Mesendoderm (in vitro differentiated cells): ENCODE measurements around the gene BTLA.
A peak's percentile ranks its signal among the peaks of the same experiment; 100 is the strongest.

ENCODE experiments used
- DNase-seq: peaks from one replicate; pipeline ENCODE4 v3.0.0; 2013
- H2AK5ac ChIP-seq: 2 replicates; pipeline ENCODE4 v1.6.1; 2013; ENCODE audit warnings: low read length, inconsistent platforms
- H2BK120ac ChIP-seq: 2 replicates; pipeline ENCODE4 v1.6.1; 2013; ENCODE audit warnings: low read depth, mild to moderate bottlenecking, low read length, moderate library complexity, mixed read lengths
- H2BK15ac ChIP-seq: replicated peaks from 2 replicates; pipeline ENCODE4 v1.6.1; 2013; ENCODE audit warnings: low read depth, mild to moderate bottlenecking, moderate library complexity
- H2BK5ac ChIP-seq: 2 replicates; pipeline ENCODE4 v1.6.1; 2013; ENCODE audit warnings: low read length, inconsistent platforms
- H3K18ac ChIP-seq: 2 replicates; pipeline ENCODE4 v1.6.1; 2013; ENCODE audit warnings: mild to moderate bottlenecking, low read length, mixed read lengths
- H3K23ac ChIP-seq: one replicate; pipeline ENCODE4 v1.6.1; 2013; ENCODE audit warnings: low read length
- H3K27ac ChIP-seq: 2 replicates; pipeline ENCODE4 v1.5.1; 2013; ENCODE audit warnings: low read depth, mild to moderate bottlenecking, inconsistent platforms, low read length, moderate library complexity
- H3K27me3 ChIP-seq: 2 replicates; pipeline ENCODE4 v1.6.1; 2013; ENCODE audit warnings: low read length, control low read depth, mild to moderate bottlenecking, inconsistent platforms; ENCODE audit not compliant: insufficient read depth, poor library complexity
- H3K36me3 ChIP-seq: 2 replicates; pipeline ENCODE4 v1.6.1; 2013; ENCODE audit warnings: low read length, inconsistent platforms; ENCODE audit not compliant: control insufficient read depth, insufficient read depth
- H3K4ac ChIP-seq: one replicate; pipeline ENCODE4 v1.6.1; 2013; ENCODE audit warnings: low read depth, mild to moderate bottlenecking, low read length, moderate library complexity
- H3K4me1 ChIP-seq: 2 replicates; pipeline ENCODE4 v1.6.1; 2013; ENCODE audit warnings: low read depth, low read length, inconsistent platforms; ENCODE audit not compliant: control insufficient read depth
- H3K4me2 ChIP-seq: 2 replicates; pipeline ENCODE4 v1.6.1; 2013; ENCODE audit warnings: low read length
- H3K4me3 ChIP-seq: 2 replicates; pipeline ENCODE4 v1.5.1; 2013; ENCODE audit warnings: mild to moderate bottlenecking, low read length
- H3K56ac ChIP-seq: one replicate; pipeline ENCODE4 v1.6.1; 2013; ENCODE audit warnings: low read length
- H3K79me1 ChIP-seq: 2 replicates; pipeline ENCODE4 v1.6.1; 2013; ENCODE audit warnings: low read length, inconsistent platforms
- H3K79me2 ChIP-seq: 2 replicates; pipeline ENCODE4 v1.6.1; 2013; ENCODE audit warnings: mild to moderate bottlenecking, low read length; ENCODE audit not compliant: control insufficient read depth, insufficient read depth
- H3K9ac ChIP-seq: 2 replicates; pipeline ENCODE4 v1.6.1; 2013; ENCODE audit warnings: low read length, inconsistent platforms
- H4K5ac ChIP-seq: one replicate; pipeline ENCODE4 v1.6.1; 2013; ENCODE audit warnings: low read length
- H4K8ac ChIP-seq: one replicate; pipeline ENCODE4 v1.6.1; 2013; ENCODE audit warnings: low read depth, mild to moderate bottlenecking, control low read depth, low read length, moderate library complexity
- WGBS: extraction: QIAGEN DNeasy Blood & Tissue Kit; methylation state at CpG from one replicate; pipeline ENCODE4 v1.1.7; 2013; ENCODE audit warnings: low lambda C conversion rate, missing lambda C conversion rate; ENCODE audit not compliant: insufficient coverage; ENCODE audit errors: extremely low coverage; 5-methylcytosine and 5-hydroxymethylcytosine counted together

Gene BTLA

GRCh38 chr3:112486811-112487505, 12.3 kb downstream of the BTLA start:
- Histone ChIP-seq H4K8ac (no peak overlapping the region), H2AK5ac (no peak overlapping the region), H2BK15ac (no peak overlapping the region), H3K79me1 (no peaks in the 10 kb centered on the region), H3K79me2 (no peaks in the 10 kb centered on the region), H3K4me3 (no peak overlapping the region), H3K4me2 (no peak overlapping the region), H3K56ac (no peak overlapping the region), H3K18ac (no peak overlapping the region), H3K36me3 (no peaks in the 10 kb centered on the region), H3K4ac (no peak overlapping the region), H3K27me3 (no peaks in the 10 kb centered on the region), H3K27ac (no peak overlapping the region), H3K9ac (no peak overlapping the region), H4K5ac (no peak overlapping the region), H3K23ac (no peak overlapping the region), H3K4me1 (no peaks in the 10 kb centered on the region), H2BK5ac (no peak overlapping the region), H2BK120ac (no peak overlapping the region)
- no peak for DNase-seq
- WGBS, result no CpG with 5 or more reads among the region's 7 CpGs

GRCh38 chr3:112484352-112484751, 14.9 kb downstream of the BTLA start:
- H3K36me3 ChIP-seq, result no peaks in the 10 kb centered on the region
- no peak overlapping the region for H3K4me2 ChIP-seq
- no peak overlapping the region for H2AK5ac ChIP-seq
- no peaks in the 10 kb centered on the region for H3K27me3 ChIP-seq
- no peak overlapping the region for H3K27ac ChIP-seq
- H3K4me3 ChIP-seq, result no peak overlapping the region
- no peak overlapping the region for H3K18ac ChIP-seq
- H3K56ac ChIP-seq, result no peak overlapping the region
- no peak overlapping the region for H3K4ac ChIP-seq
- H3K23ac ChIP-seq, result no peak overlapping the region
- no peak overlapping the region for H4K8ac ChIP-seq
- no peak overlapping the region for H3K9ac ChIP-seq
- no peak overlapping the region for H2BK15ac ChIP-seq
- DNase-seq, result no peak
- no peak overlapping the region for H4K5ac ChIP-seq
- no peaks in the 10 kb centered on the region for H3K79me1 ChIP-seq
- no peak overlapping the region for H2BK5ac ChIP-seq
- H3K79me2 ChIP-seq, result no peaks in the 10 kb centered on the region
- H2BK120ac ChIP-seq, result no peak overlapping the region
- WGBS, result 100% methylated on average over 1 of the region's 4 CpGs
- peaks cover 2% of the 10 kb centered on the region for H3K4me1 ChIP-seq

GRCh38 chr3:112482675-112483074, 16.6 kb downstream of the BTLA start:
- H2BK120ac ChIP-seq, result no peak overlapping the region
- no peak overlapping the region for H3K4me3 ChIP-seq
- H2BK5ac ChIP-seq, result no peak overlapping the region
- H4K8ac ChIP-seq, result no peak overlapping the region
- WGBS, result no CpG with 5 or more reads among the region's 1 CpG
- H3K23ac ChIP-seq, result no peak overlapping the region
- no peak overlapping the region for H3K9ac ChIP-seq
- DNase-seq, result no peak
- H4K5ac ChIP-seq, result no peak overlapping the region
- H2BK15ac ChIP-seq, result no peak overlapping the region
- H3K27ac ChIP-seq, result no peak overlapping the region
- no peak overlapping the region for H3K56ac ChIP-seq
- no peak overlapping the region for H2AK5ac ChIP-seq
- no peak overlapping the region for H3K4ac ChIP-seq
- H3K79me1 ChIP-seq, result no peaks in the 10 kb centered on the region
- no peaks in the 10 kb centered on the region for H3K27me3 ChIP-seq
- no peaks in the 10 kb centered on the region for H3K36me3 ChIP-seq
- peaks cover 2% of the 10 kb centered on the region for H3K4me1 ChIP-seq
- H3K18ac ChIP-seq, result no peak overlapping the region
- no peak overlapping the region for H3K4me2 ChIP-seq
- H3K79me2 ChIP-seq, result no peaks in the 10 kb centered on the region

DNA sequence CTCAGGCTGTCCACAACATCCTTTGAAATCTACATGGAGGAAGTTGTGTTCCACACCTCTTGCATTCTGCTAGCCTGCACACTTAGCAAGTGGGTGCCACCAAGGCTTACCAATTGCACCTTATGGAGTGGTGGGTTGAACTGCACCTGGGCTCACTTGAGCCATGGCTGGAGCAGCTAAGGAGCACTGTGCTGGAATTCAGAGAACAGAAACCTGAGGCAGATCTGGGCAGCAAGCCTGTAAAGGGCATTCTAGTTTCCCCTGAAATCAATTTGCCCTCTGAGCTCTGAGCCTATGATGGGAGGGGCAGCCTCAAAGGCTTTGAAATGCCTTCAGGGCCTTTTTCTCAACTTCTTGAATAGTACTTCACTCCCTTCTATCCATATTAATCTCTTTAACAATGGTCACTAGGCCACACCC, 18.0 kb downstream of the BTLA start:
- Histone ChIP-seq H3K18ac (no peak overlapping the region), H3K27ac (no peak overlapping the region), H3K27me3 (no peaks in the 10 kb centered on the region), H3K4me3 (no peak overlapping the region), H3K36me3 (no peaks in the 10 kb centered on the region), H4K8ac (no peak overlapping the region), H3K79me1 (no peaks in the 10 kb centered on the region), H3K4ac (no peak overlapping the region), H3K79me2 (no peaks in the 10 kb centered on the region), H3K9ac (no peak overlapping the region), H3K4me1 (peaks cover 2% of the 10 kb centered on the region), H3K23ac (no peak overlapping the region), H3K56ac (no peak overlapping the region), H2BK5ac (no peak overlapping the region), H2AK5ac (no peak overlapping the region), H3K4me2 (no peak overlapping the region), H4K5ac (no peak overlapping the region), H2BK120ac (no peak overlapping the region), H2BK15ac (no peak overlapping the region)
- DNase-seq, result peak; percentile 46

- no CpG with 5 or more reads among the region's 1 CpG for WGBS
- no peak overlapping the region for H2BK120ac ChIP-seq
- no peak overlapping the region for H4K5ac ChIP-seq
- no peak overlapping the region for H3K27ac ChIP-seq
- H3K79me1 ChIP-seq, result no peaks in the 10 kb centered on the region
- H2BK5ac ChIP-seq, result no peak overlapping the region
- no peak overlapping the region for H3K18ac ChIP-seq
- H3K36me3 ChIP-seq, result no peaks in the 10 kb centered on the region
- no peaks in the 10 kb centered on the region for H3K79me2 ChIP-seq
- H4K8ac ChIP-seq, result no peak overlapping the region
- no peak overlapping the region for H2BK15ac ChIP-seq
- no peak overlapping the region for H3K23ac ChIP-seq
- no peak overlapping the region for H2AK5ac ChIP-seq
- no peaks in the 10 kb centered on the region for H3K27me3 ChIP-seq
- DNase-seq, result no peak
- no peak overlapping the region for H3K56ac ChIP-seq
- no peak overlapping the region for H3K9ac ChIP-seq
- H3K4me2 ChIP-seq, result no peak overlapping the region
- H3K4me1 ChIP-seq, result peaks cover 5% of the 10 kb centered on the region
- no peak overlapping the region for H3K4ac ChIP-seq
- H3K4me3 ChIP-seq, result no peak overlapping the region
Observed at GRCh38 chr3:112477891-112478290, 21.4 kb downstream of the BTLA start.

DNA sequence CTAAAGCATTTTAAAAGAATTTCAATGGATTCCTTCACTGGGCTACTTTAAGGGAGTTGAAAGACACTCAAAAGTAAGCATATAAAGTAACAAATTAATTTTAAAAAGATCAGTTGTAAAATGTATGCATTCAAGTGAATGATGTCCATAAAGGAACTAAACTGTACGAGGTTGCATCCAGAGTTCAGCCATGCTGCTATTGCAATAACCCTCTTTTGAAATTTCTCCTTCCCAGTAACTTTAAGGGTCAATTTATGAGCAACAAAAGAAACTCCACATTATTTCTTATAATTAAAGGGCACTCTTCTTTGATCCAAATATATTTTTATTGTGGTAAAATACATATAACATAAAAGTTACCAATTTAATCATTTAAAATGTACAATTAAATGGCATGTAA, 22.9 kb downstream of the BTLA start:
- no peak overlapping the region for H3K18ac ChIP-seq
- H3K4me3 ChIP-seq, result no peak overlapping the region
- no peak overlapping the region for H4K5ac ChIP-seq
- H3K4ac ChIP-seq, result no peak overlapping the region
- no peak overlapping the region for H3K27ac ChIP-seq
- no peaks in the 10 kb centered on the region for H3K79me1 ChIP-seq
- H3K4me2 ChIP-seq, result no peak overlapping the region
- H3K27me3 ChIP-seq, result no peaks in the 10 kb centered on the region
- no peak overlapping the region for H2AK5ac ChIP-seq
- no peak for DNase-seq
- H2BK120ac ChIP-seq, result no peak overlapping the region
- no peaks in the 10 kb centered on the region for H3K36me3 ChIP-seq
- peaks cover 10% of the 10 kb centered on the region for H3K4me1 ChIP-seq
- WGBS, result no CpG with 5 or more reads among the region's 1 CpG
- no peak overlapping the region for H3K56ac ChIP-seq
- no peak overlapping the region for H2BK15ac ChIP-seq
- no peak overlapping the region for H2BK5ac ChIP-seq
- H3K79me2 ChIP-seq, result no peaks in the 10 kb centered on the region
- no peak overlapping the region for H3K23ac ChIP-seq
- H3K9ac ChIP-seq, result no peak overlapping the region
- no peak overlapping the region for H4K8ac ChIP-seq
